GDM1 (cell line): Measurements from ENCODE around the gene ITSN1.
"Not testable (repeated sequence)": the region's sequence is repeated elsewhere in the genome, so short reads cannot be mapped to it uniquely, and the experiment has no call there.

Source experiments
- DNase-seq: peaks from one replicate; lab custom pipeline; 2025; lab: John Stamatoyannopoulos, UW

Gene ITSN1

GRCh38 chr21:33684068-33684467 lies 41.8 kb downstream of the ITSN1 start:
- no peak for DNase-seq

- no peak for DNase-seq
Measured at GRCh38 chr21:33684923-33685560, 42.7 kb downstream of the ITSN1 start.

- DNase-seq: no peak
Measured at GRCh38 chr21:33685613-33686197, 43.4 kb downstream of the ITSN1 start.

- no peak for DNase-seq
Measured at GRCh38 chr21:33686386-33686785, 44.1 kb downstream of the ITSN1 start.

- DNase-seq: no peak
Measured at GRCh38 chr21:33687634-33688033, 45.3 kb downstream of the ITSN1 start.

GRCh38 chr21:33688353-33688752 lies 46.1 kb downstream of the ITSN1 start:
- DNase-seq: no peak

- no peak for DNase-seq
Measured at GRCh38 chr21:33690874-33691273, 48.6 kb downstream of the ITSN1 start.

GRCh38 chr21:33691945-33692603 lies 49.8 kb downstream of the ITSN1 start:
- DNase-seq: no peak

- no peak for DNase-seq
Measured at GRCh38 chr21:33695813-33696212, 53.5 kb downstream of the ITSN1 start.

- no peak for DNase-seq
Measured at GRCh38 chr21:33696465-33696864, 54.2 kb downstream of the ITSN1 start.

- DNase-seq: no peak
Measured at GRCh38 chr21:33698087-33698860, 56.0 kb downstream of the ITSN1 start.

GRCh38 chr21:33699277-33699676 lies 57.0 kb downstream of the ITSN1 start:
- DNase-seq: no peak

GRCh38 chr21:33700491-33700890 lies 58.2 kb downstream of the ITSN1 start:
- no peak for DNase-seq

- no peak for DNase-seq
Measured at GRCh38 chr21:33703750-33704606, 61.7 kb downstream of the ITSN1 start.

- no peak for DNase-seq
Measured at GRCh38 chr21:33707846-33708245, 65.5 kb downstream of the ITSN1 start.

- DNase-seq: no peak
Measured at GRCh38 chr21:33708874-33709273, 66.6 kb downstream of the ITSN1 start.

GRCh38 chr21:33712022-33712803 lies 69.9 kb downstream of the ITSN1 start:
- DNase-seq: no peak

GRCh38 chr21:33721081-33721480 lies 78.8 kb downstream of the ITSN1 start:
- DNase-seq: no peak

GRCh38 chr21:33729139-33729538 lies 86.8 kb downstream of the ITSN1 start:
- not testable (repeated sequence) for DNase-seq

- no peak for DNase-seq
Measured at GRCh38 chr21:33729641-33730040, 87.3 kb downstream of the ITSN1 start.

- no peak for DNase-seq
Measured at GRCh38 chr21:33731447-33731846, 89.1 kb downstream of the ITSN1 start.
